OCI-M1 (cell line): Measurements from ENCODE around the gene TIMM17B.
A peak's percentile ranks its signal among the peaks of the same experiment; 100 is the strongest.

ENCODE experiments used
- DNase-seq: peaks from one replicate; lab custom pipeline; 2025; lab: John Stamatoyannopoulos, UW

TIMM17B gene

GRCh38 chrX:48918643-48919340, 21.2 kb upstream of the TIMM17B start, which contains the start of gene PIM2:
PIM2 (minus strand) TSS chrX:48919024; CDS start chrX:48918834, 190 bp downstream.
- peak; percentile 97 for DNase-seq

- peak; percentile 45 for DNase-seq
Observed at GRCh38 chrX:48918301-48918642, 20.7 kb upstream of the TIMM17B start.

- DNase-seq: peak; percentile 96
Observed at GRCh38 chrX:48917139-48918001, 19.8 kb upstream of the TIMM17B start.

- no peak for DNase-seq
Observed at GRCh38 chrX:48914593-48915493, 17.3 kb upstream of the TIMM17B start.

- peak; percentile 10 for DNase-seq
Observed at GRCh38 chrX:48913605-48914366, 16.2 kb upstream of the TIMM17B start.

GRCh38 chrX:48911412-48912182, 14.0 kb upstream of the TIMM17B start, which contains the start of gene SLC35A2:
SLC35A2 (minus strand) TSS chrX:48911646; CDS start chrX:48911636, 10 bp downstream.
- DNase-seq: peak; percentile 96

GRCh38 chrX:48910926-48911411, 13.4 kb upstream of the TIMM17B start:
- DNase-seq: peak; percentile 81

GRCh38 chrX:48909703-48910294, 12.2 kb upstream of the TIMM17B start:
- no peak for DNase-seq

- no peak for DNase-seq
Observed at GRCh38 chrX:48908600-48908999, 11.0 kb upstream of the TIMM17B start.

- no peak for DNase-seq
Observed at GRCh38 chrX:48905090-48905790, 7.7 kb upstream of the TIMM17B start.

- no peak for DNase-seq
Observed at GRCh38 chrX:48904626-48905025, 7.1 kb upstream of the TIMM17B start.

- no peak for DNase-seq
Observed at GRCh38 chrX:48904180-48904579, 6.6 kb upstream of the TIMM17B start.

GRCh38 chrX:48903290-48903689, 5.7 kb upstream of the TIMM17B start:
- DNase-seq: no peak

GRCh38 chrX:48902776-48903175, 5.2 kb upstream of the TIMM17B start:
- DNase-seq: no peak

GRCh38 chrX:48902135-48902534, 4.6 kb upstream of the TIMM17B start:
- DNase-seq: no peak

- no peak for DNase-seq
Observed at GRCh38 chrX:48901069-48901468, 3.5 kb upstream of the TIMM17B start.

GRCh38 chrX:48899078-48899410, 1.5 kb upstream of the TIMM17B start:
- no peak for DNase-seq

GRCh38 chrX:48897157-48897624, 377 bp downstream of the TIMM17B start:
- DNase-seq: peak; percentile 93

GRCh38 chrX:48896611-48897011, 957 bp downstream of the TIMM17B start:
- peak; percentile 87 for DNase-seq
